PFSK-1 (cell line): ENCODE measurements around the gene EPHA4.

ENCODE experiments used
- FOXP2 ChIP-seq: optimal IDR thresholded peaks from 2 replicates; pipeline ENCODE3; 2011; ENCODE audit warnings: borderline replicate concordance, control low read depth, inconsistent platforms; ENCODE audit not compliant: insufficient read depth; ENCODE audit errors: extremely low read length, extremely low read depth
- POLR2AphosphoS5 ChIP-seq: IDR thresholded peaks from 2 replicates; pipeline ENCODE4 v1.6.1; 2012; ENCODE audit warnings: low read depth, mild to moderate bottlenecking, control low read depth, low read length, moderate library complexity
- REST ChIP-seq, 2 experiments: IDR thresholded peaks; 2 replicates each; pipeline versions ENCODE4 v1.6.1 to v1.8.0; 2011 to 2012; ENCODE audit warnings: low read depth in 2 of 2, low read length in 2 of 2, control low read depth in 1 of 2, inconsistent platforms in 1 of 2, mild to moderate bottlenecking in 1 of 2, moderate library complexity in 1 of 2; ENCODE audit not compliant: insufficient read depth in 1 of 2
- SIN3A ChIP-seq: IDR thresholded peaks from 2 replicates; pipeline ENCODE4 v1.6.1; 2012; ENCODE audit warnings: mild to moderate bottlenecking, low read length, moderate library complexity, borderline replicate concordance; ENCODE audit not compliant: insufficient read depth
- TAF1 ChIP-seq: IDR thresholded peaks from 2 replicates; pipeline ENCODE4 v1.6.1; 2012; ENCODE audit warnings: low read length, control low read depth, borderline replicate concordance; ENCODE audit not compliant: insufficient read depth

EPHA4 gene

GRCh38 chr2:221370076-221370856 lies 201.8 kb downstream of the EPHA4 start:
- TF ChIP-seq REST (IDR thresholded peaks at IDR 0.05; ENCODE audit: insufficient read depth in 1 of 2, low read depth in 2 of 2, low read length in 2 of 2) (no peak), FOXP2 (no peak), SIN3A (no peak), TAF1 (no peak), POLR2AphosphoS5 (no peak)
